SU-DHL-6 (cell line): ENCODE results near the gene AGAP1.

ENCODE experiments used
- EZH2phosphoT487 ChIP-seq: fragments of 200-600 bp; sonication (generic), shearing (Covaris generic); conservative IDR thresholded peaks from 2 replicates; pipeline ENCODE4 v1.6.1; 2018; ENCODE audit warnings: mild to moderate bottlenecking, antibody characterized with exemption, low read length, moderate library complexity, mixed read lengths
- TF ChIP-seq, protein P1 (sequence below): fragments of 200-600 bp; sonication (generic); IDR thresholded peaks from one replicate; pipeline ENCODE4 v1.5.1; 2017; ENCODE audit warnings: antibody characterized with exemption, mild to moderate bottlenecking, low read length, moderate library complexity; ENCODE audit not compliant: insufficient read depth, poor library complexity, severe bottlenecking

DNA sequence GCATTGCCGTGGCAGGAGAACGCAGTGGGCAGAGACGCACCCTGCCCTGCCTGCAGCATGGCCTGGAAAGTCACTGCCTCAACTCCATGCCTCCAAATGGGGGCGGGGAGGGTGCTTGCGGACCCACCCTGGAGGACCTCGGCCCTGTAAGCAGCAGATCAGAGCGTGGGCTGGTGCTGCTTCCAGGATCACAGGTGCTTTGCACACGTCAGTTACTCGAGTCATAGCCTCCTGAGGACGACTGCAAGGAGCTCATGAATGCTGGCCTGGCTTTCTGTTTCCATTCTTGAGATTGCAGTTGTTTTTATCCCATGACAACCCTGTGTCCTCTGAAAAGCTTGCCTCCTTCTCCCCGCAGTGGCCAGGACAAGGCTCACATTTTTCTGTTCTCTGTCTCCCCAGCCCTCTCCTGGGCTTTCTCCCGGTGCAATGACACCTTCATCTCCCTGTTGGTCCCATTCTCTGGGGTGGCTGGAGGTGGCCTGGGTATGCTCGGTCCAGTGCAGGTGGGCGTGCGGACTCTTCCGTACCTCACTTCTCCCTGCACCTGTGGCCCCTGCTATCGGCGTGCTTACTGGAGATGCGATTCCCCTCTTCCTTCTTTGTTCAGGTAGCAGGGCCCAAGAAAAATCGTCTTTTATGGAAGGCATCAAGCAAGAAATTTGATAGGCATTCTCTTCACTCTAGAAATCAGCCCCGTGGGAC lies 466.3 kb downstream of the AGAP1 start:
- TF ChIP-seq, protein P1, sequence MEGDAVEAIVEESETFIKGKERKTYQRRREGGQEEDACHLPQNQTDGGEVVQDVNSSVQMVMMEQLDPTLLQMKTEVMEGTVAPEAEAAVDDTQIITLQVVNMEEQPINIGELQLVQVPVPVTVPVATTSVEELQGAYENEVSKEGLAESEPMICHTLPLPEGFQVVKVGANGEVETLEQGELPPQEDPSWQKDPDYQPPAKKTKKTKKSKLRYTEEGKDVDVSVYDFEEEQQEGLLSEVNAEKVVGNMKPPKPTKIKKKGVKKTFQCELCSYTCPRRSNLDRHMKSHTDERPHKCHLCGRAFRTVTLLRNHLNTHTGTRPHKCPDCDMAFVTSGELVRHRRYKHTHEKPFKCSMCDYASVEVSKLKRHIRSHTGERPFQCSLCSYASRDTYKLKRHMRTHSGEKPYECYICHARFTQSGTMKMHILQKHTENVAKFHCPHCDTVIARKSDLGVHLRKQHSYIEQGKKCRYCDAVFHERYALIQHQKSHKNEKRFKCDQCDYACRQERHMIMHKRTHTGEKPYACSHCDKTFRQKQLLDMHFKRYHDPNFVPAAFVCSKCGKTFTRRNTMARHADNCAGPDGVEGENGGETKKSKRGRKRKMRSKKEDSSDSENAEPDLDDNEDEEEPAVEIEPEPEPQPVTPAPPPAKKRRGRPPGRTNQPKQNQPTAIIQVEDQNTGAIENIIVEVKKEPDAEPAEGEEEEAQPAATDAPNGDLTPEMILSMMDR = no peak
- no peak for TF ChIP-seq EZH2phosphoT487
